ENCODE measurements around the gene MINDY1. TPM values are rescaled to one million over a fixed set of nuclear protein-coding genes. Genes with fewer than 3 reads are reported as not detected.

Gene MINDY1
- total and polyA plus RNA-seq, 2 donors (not counting 1 experiment from before 2014, with no cell fraction given): 7.6 to 16.1 TPM

GRCh38 chr1:150961756-150962155 lies 44.9 kb downstream of the MINDY1 start:
- Histone ChIP-seq H2AFZ (ENCODE audit: insufficient read depth, low read depth, low read length, poor library complexity, severe bottlenecking) (no peak overlapping the region), H3K9ac (ENCODE audit: low read length) (no peak overlapping the region), H3K27ac (ENCODE audit: low read length in 2 of 2) (no peak overlapping the region), H3K27me3 (replicated peaks in 1 of 4; ENCODE audit: control extremely low read depth in 1 of 4, control insufficient read depth in 3 of 4, insufficient read depth in 4 of 4, low read length in 3 of 4) (no peaks in the 10 kb centered on the region), H3K4me1 (ENCODE audit: control insufficient read depth in 2 of 2, insufficient read depth in 2 of 2, low read length in 2 of 2) (no peaks in the 10 kb centered on the region), H3K4me3 (ENCODE audit: control extremely low read depth in 1 of 5, extremely low read depth in 1 of 5, insufficient read depth in 1 of 5, low read depth in 2 of 5, low read length in 4 of 5) (no peak overlapping the region), H3K79me2 (ENCODE audit: control insufficient read depth, insufficient read depth, low read length) (no peaks in the 10 kb centered on the region), H4K20me1 (ENCODE audit: control insufficient read depth, insufficient read depth, low read length, poor library complexity, severe bottlenecking) (no peaks in the 10 kb centered on the region), H3K9me3 (ENCODE audit: control extremely low read depth in 1 of 3, control insufficient read depth in 2 of 3, insufficient read depth in 1 of 3, low read length in 2 of 3) (no peaks in the 10 kb centered on the region), H3K36me3 (replicated peaks in 1 of 2; ENCODE audit: control extremely low read depth in 1 of 2, control insufficient read depth in 1 of 2, extremely low read depth in 1 of 2, insufficient read depth in 2 of 2, low read length in 1 of 2) (peaks cover 5 to 84% of the 10 kb centered on the region in 2 experiments), H3K4me2 (replicated peaks; ENCODE audit: low read depth, low read length, poor library complexity, severe bottlenecking) (no peak overlapping the region)
- Mint-ChIP-seq H3K9me3 (ENCODE audit: insufficient read depth) (no peaks in the 10 kb centered on the region), H3K4me1 (no peaks in the 10 kb centered on the region), H3K27ac (no peak overlapping the region), H3K4me3 (no peak overlapping the region), H3K27me3 (no peaks in the 10 kb centered on the region)
- CTCF ChIA-PET: interaction anchor here (1.5 kb wide), 1 partner anchor 19 kb away, joined by 8 read pairs; no protein-coding TSS in a partner anchor
- no peak for DNase-seq
- no peak for ATAC-seq (ENCODE audit: low read depth)
- intact Hi-C loops (cut with micrococcal nuclease): no loop called here
- no CpG with 5 or more reads among the region's 4 CpGs for WGBS (ENCODE audit: insufficient coverage)
- TF ChIP-seq EZH2 (IDR thresholded peaks at IDR 0.05; ENCODE audit: borderline replicate concordance, insufficient read depth, low read depth, low read length, poor library complexity, severe bottlenecking): no peak
- TF ChIP-seq, protein P1, sequence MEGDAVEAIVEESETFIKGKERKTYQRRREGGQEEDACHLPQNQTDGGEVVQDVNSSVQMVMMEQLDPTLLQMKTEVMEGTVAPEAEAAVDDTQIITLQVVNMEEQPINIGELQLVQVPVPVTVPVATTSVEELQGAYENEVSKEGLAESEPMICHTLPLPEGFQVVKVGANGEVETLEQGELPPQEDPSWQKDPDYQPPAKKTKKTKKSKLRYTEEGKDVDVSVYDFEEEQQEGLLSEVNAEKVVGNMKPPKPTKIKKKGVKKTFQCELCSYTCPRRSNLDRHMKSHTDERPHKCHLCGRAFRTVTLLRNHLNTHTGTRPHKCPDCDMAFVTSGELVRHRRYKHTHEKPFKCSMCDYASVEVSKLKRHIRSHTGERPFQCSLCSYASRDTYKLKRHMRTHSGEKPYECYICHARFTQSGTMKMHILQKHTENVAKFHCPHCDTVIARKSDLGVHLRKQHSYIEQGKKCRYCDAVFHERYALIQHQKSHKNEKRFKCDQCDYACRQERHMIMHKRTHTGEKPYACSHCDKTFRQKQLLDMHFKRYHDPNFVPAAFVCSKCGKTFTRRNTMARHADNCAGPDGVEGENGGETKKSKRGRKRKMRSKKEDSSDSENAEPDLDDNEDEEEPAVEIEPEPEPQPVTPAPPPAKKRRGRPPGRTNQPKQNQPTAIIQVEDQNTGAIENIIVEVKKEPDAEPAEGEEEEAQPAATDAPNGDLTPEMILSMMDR (IDR thresholded peaks at IDR 0.05): no peak
- POLR2A ChIA-PET: no interaction called here

DNA sequence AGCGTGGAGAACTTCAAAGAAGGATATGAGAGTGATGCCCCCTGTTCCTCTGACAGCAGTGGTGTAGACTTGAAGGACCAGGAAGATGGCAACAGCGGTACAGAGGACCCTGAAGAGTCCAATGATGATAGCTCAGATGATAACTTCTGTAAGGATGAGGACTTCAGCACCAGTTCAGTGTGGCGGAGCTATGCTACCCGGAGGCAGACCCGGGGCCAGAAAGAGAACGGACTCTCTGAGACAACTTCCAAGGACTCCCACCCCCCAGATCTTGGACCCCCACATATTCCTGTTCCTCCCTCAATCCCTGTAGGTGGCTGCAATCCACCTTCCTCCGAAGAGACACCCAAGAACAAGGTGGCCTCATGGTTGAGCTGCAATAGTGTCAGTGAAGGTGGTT lies 46.1 kb downstream of the MINDY1 start:
- intact Hi-C loops (cut with micrococcal nuclease): no loop called here
- H3K9ac ChIP-seq (ENCODE audit: low read length): no peak overlapping the region
- H3K4me1 Mint-ChIP-seq: no peaks in the 10 kb centered on the region
- H3K36me3 ChIP-seq (replicated peaks in 1 of 2; ENCODE audit: control extremely low read depth in 1 of 2, control insufficient read depth in 1 of 2, extremely low read depth in 1 of 2, insufficient read depth in 2 of 2, low read length in 1 of 2): peaks cover 5 to 82% of the 10 kb centered on the region in 2 experiments
- no peaks in the 10 kb centered on the region for H3K27me3 ChIP-seq (replicated peaks in 1 of 4; ENCODE audit: control extremely low read depth in 1 of 4, control insufficient read depth in 3 of 4, insufficient read depth in 4 of 4, low read length in 3 of 4)
- no peak overlapping the region for H3K27ac ChIP-seq (ENCODE audit: low read length in 2 of 2)
- H3K79me2 ChIP-seq (ENCODE audit: control insufficient read depth, insufficient read depth, low read length): no peaks in the 10 kb centered on the region
- CTCF ChIA-PET: interaction anchor here (1.5 kb wide), 1 partner anchor 20 kb away, joined by 8 read pairs; no protein-coding TSS in a partner anchor
- H3K27me3 Mint-ChIP-seq: no peaks in the 10 kb centered on the region
- no peaks in the 10 kb centered on the region for H4K20me1 ChIP-seq (ENCODE audit: control insufficient read depth, insufficient read depth, low read length, poor library complexity, severe bottlenecking)
- DNase-seq (no peak), ATAC-seq (ENCODE audit: low read depth) (no peak)
- no peak overlapping the region for H2AFZ ChIP-seq (ENCODE audit: insufficient read depth, low read depth, low read length, poor library complexity, severe bottlenecking)
- no peak overlapping the region for H3K4me3 Mint-ChIP-seq
- TF ChIP-seq, protein P1 (IDR thresholded peaks at IDR 0.05): no peak
- TF ChIP-seq EZH2 (IDR thresholded peaks at IDR 0.05; ENCODE audit: borderline replicate concordance, insufficient read depth, low read depth, low read length, poor library complexity, severe bottlenecking): no peak
- H3K4me2 ChIP-seq (replicated peaks; ENCODE audit: low read depth, low read length, poor library complexity, severe bottlenecking): no peak overlapping the region
- 96% methylated on average over 6 of the region's 7 CpGs for WGBS (ENCODE audit: insufficient coverage)
- POLR2A ChIA-PET: interaction anchor here (0.6 kb wide), 1 partner anchor 14 kb away, joined by 3 read pairs; no protein-coding TSS in a partner anchor
- no peaks in the 10 kb centered on the region for H3K4me1 ChIP-seq (ENCODE audit: control insufficient read depth in 2 of 2, insufficient read depth in 2 of 2, low read length in 2 of 2)
- H3K9me3 ChIP-seq (ENCODE audit: control extremely low read depth in 1 of 3, control insufficient read depth in 2 of 3, insufficient read depth in 1 of 3, low read length in 2 of 3): no peaks in the 10 kb centered on the region
- H3K4me3 ChIP-seq (ENCODE audit: control extremely low read depth in 1 of 5, extremely low read depth in 1 of 5, insufficient read depth in 1 of 5, low read depth in 2 of 5, low read length in 4 of 5): no peak overlapping the region
- H3K9me3 Mint-ChIP-seq (ENCODE audit: insufficient read depth): no peaks in the 10 kb centered on the region
- no peak overlapping the region for H3K27ac Mint-ChIP-seq

Measured in B cell (primary cell).